Right atrium auricular region (tissue), 2 donors: Measurements from ENCODE around the gene SERPINB12. TPM values are rescaled to one million over a fixed set of nuclear protein-coding genes. Genes with fewer than 3 reads are reported as not detected.

ENCODE experiments used
- DNase-seq: peaks from one replicate; pipeline ENCODE4 v3.0.0-alpha.2; 2019; ENCODE audit warnings: low spot score
- H3K27ac ChIP-seq, 2 donors: fragments of 200-600 bp; sonication (generic); 1 replicate in 1 of 2; 2 replicates in 1 of 2; pipeline ENCODE4 v1.5.1; 2016 to 2019
- H3K27me3 ChIP-seq, 2 donors: fragments of 200-600 bp; sonication (generic); one replicate each; pipeline versions ENCODE4 v1.5.1 to v1.6.0; 2017 to 2019
- H3K36me3 ChIP-seq: fragments of 200-600 bp; sonication (generic); one replicate; pipeline ENCODE4 v1.5.1; 2016
- H3K4me1 ChIP-seq, 2 donors: fragments of 200-600 bp; sonication (generic); one replicate each; pipeline versions ENCODE4 v1.5.1 to v1.6.0; 2017 to 2019
- H3K4me3 ChIP-seq, 2 donors: fragments of 200-600 bp; sonication (generic); 1 replicate in 1 of 2; 2 replicates in 1 of 2; pipeline ENCODE4 v1.5.1; 2017 to 2019; ENCODE audit warnings: mild to moderate bottlenecking in 1 of 2, moderate library complexity in 1 of 2
- H3K9me3 ChIP-seq, 2 donors: fragments of 200-600 bp; sonication (generic); one replicate each; pipeline ENCODE4 v1.5.1; 2019
- CTCF ChIP-seq, 2 donors: fragments of 200-600 bp; sonication (generic); IDR thresholded peaks; one replicate each; pipeline ENCODE4 v1.5.1; 2019; ENCODE audit warnings: antibody characterized with exemption in 2 of 2
- total RNA-seq, 2 donors: library from RNA; depleted of rRNA; stranded (reverse); fragments of >200 nt; gene quantifications; one replicate each; pipeline ENCODE4 v1.1.0, GENCODE V29; 2016

The SERPINB12 gene
- total RNA-seq, 2 donors from 2014 or later: not detected

- H3K9me3 ChIP-seq: no peaks in the 10 kb centered on the region
- H3K4me1 ChIP-seq: no peaks in the 10 kb centered on the region
- no peak overlapping the region for H3K27ac ChIP-seq
- no peaks in the 10 kb centered on the region for H3K36me3 ChIP-seq
- TF ChIP-seq CTCF (IDR thresholded peaks at IDR 0.05): no peak
- H3K27me3 ChIP-seq: no peaks in the 10 kb centered on the region
- DNase-seq: no peak
- H3K4me3 ChIP-seq: no peak overlapping the region
Observed at GRCh38 chr18:63567276-63567675, 25.1 kb downstream of the SERPINB12 start.

- no peak for DNase-seq
- H3K27ac ChIP-seq: no peak overlapping the region
- H3K27me3 ChIP-seq: no peaks in the 10 kb centered on the region
- no peak overlapping the region for H3K4me3 ChIP-seq
- no peaks in the 10 kb centered on the region for H3K9me3 ChIP-seq
- H3K4me1 ChIP-seq: no peaks in the 10 kb centered on the region
- no peak for TF ChIP-seq CTCF (IDR thresholded peaks at IDR 0.05)
- H3K36me3 ChIP-seq: no peaks in the 10 kb centered on the region
Observed at GRCh38 chr18:63567825-63568224, 25.7 kb downstream of the SERPINB12 start.

- no peak overlapping the region for H3K4me3 ChIP-seq
- H3K4me1 ChIP-seq: no peaks in the 10 kb centered on the region
- TF ChIP-seq CTCF (IDR thresholded peaks at IDR 0.05): no peak
- no peaks in the 10 kb centered on the region for H3K9me3 ChIP-seq
- no peak for DNase-seq
- no peak overlapping the region for H3K27ac ChIP-seq
- H3K36me3 ChIP-seq: no peaks in the 10 kb centered on the region
- H3K27me3 ChIP-seq: no peaks in the 10 kb centered on the region
Observed at GRCh38 chr18:63570721-63571120, 28.6 kb downstream of the SERPINB12 start.

- no peaks in the 10 kb centered on the region for H3K9me3 ChIP-seq
- H3K4me1 ChIP-seq: no peaks in the 10 kb centered on the region
- no peak overlapping the region for H3K4me3 ChIP-seq
- DNase-seq: no peak
- H3K27ac ChIP-seq: no peak overlapping the region
- no peaks in the 10 kb centered on the region for H3K27me3 ChIP-seq
- H3K36me3 ChIP-seq: no peaks in the 10 kb centered on the region
- TF ChIP-seq CTCF (IDR thresholded peaks at IDR 0.05): no peak
Observed at GRCh38 chr18:63575681-63576080, 33.5 kb downstream of the SERPINB12 start.

- peak; percentile 41 to 73 for TF ChIP-seq CTCF (IDR thresholded peaks at IDR 0.05)
- H3K4me1 ChIP-seq: no peaks in the 10 kb centered on the region
- no peaks in the 10 kb centered on the region for H3K27me3 ChIP-seq
- H3K4me3 ChIP-seq: no peak overlapping the region
- DNase-seq: no peak
- no peaks in the 10 kb centered on the region for H3K36me3 ChIP-seq
- H3K27ac ChIP-seq: no peak overlapping the region
- H3K9me3 ChIP-seq: no peaks in the 10 kb centered on the region
Observed at GRCh38 chr18:63578357-63578958, 36.3 kb downstream of the SERPINB12 start.

GRCh38 chr18:63579616-63580015 is 37.4 kb downstream of the SERPINB12 start:
- H3K36me3 ChIP-seq: no peaks in the 10 kb centered on the region
- DNase-seq: no peak
- H3K27me3 ChIP-seq: no peaks in the 10 kb centered on the region
- no peaks in the 10 kb centered on the region for H3K4me1 ChIP-seq
- no peak overlapping the region for H3K4me3 ChIP-seq
- no peak overlapping the region for H3K27ac ChIP-seq
- H3K9me3 ChIP-seq: no peaks in the 10 kb centered on the region
- no peak for TF ChIP-seq CTCF (IDR thresholded peaks at IDR 0.05)
